HG02885 (cell line): ENCODE measurements around the gene OTUB1.
A peak's percentile ranks its signal among the peaks of the same experiment; 100 is the strongest.

Experiments
- ATAC-seq: cut with Tn5 transposase; IDR thresholded peaks from one replicate; pipeline ENCODE4 v1.9.1; 2021; ENCODE audit warnings: mild to moderate bottlenecking; ENCODE audit not compliant: unreplicated experiment, poor library complexity

Gene OTUB1

GRCh38 chr11:63974259-63975143 lies 11.7 kb upstream of the OTUB1 start, which contains the start of gene COX8A:
Gene COX8A, plus strand, starts transcription at chr11:63974620. Its CDS starts 61 bp downstream, at chr11:63974681.
- peak; percentile 96 for ATAC-seq

GRCh38 chr11:63978551-63979239 lies 7.5 kb upstream of the OTUB1 start:
- no peak for ATAC-seq

- ATAC-seq: no peak
Observed at GRCh38 chr11:63979426-63979825, 6.8 kb upstream of the OTUB1 start.

- ATAC-seq: peak; percentile 56
Observed at GRCh38 chr11:63985812-63986155, 454 bp upstream of the OTUB1 start.

GRCh38 chr11:63986932-63987513 lies 785 bp downstream of the OTUB1 start:
- ATAC-seq: no peak

- ATAC-seq: no peak
Observed at GRCh38 chr11:63991558-63991957, 5.3 kb downstream of the OTUB1 start.

GRCh38 chr11:63993100-63993499 lies 6.9 kb downstream of the OTUB1 start:
- no peak for ATAC-seq

- ATAC-seq: no peak
Observed at GRCh38 chr11:63993993-63994392, 7.8 kb downstream of the OTUB1 start.

- no peak for ATAC-seq
Observed at GRCh38 chr11:63996512-63996911, 10.3 kb downstream of the OTUB1 start.

- ATAC-seq: no peak
Observed at GRCh38 chr11:63997104-63997700, 11.0 kb downstream of the OTUB1 start.

- ATAC-seq: no peak
Observed at GRCh38 chr11:63997801-63998337, 11.6 kb downstream of the OTUB1 start.

GRCh38 chr11:63998558-63999348 lies 12.5 kb downstream of the OTUB1 start:
- ATAC-seq: no peak

- no peak for ATAC-seq
Observed at GRCh38 chr11:63999349-64000025, 13.2 kb downstream of the OTUB1 start.

- peak; percentile 71 for ATAC-seq
Observed at GRCh38 chr11:64000026-64000739, 13.9 kb downstream of the OTUB1 start.

- ATAC-seq: no peak
Observed at GRCh38 chr11:64000740-64001483, 14.7 kb downstream of the OTUB1 start.

GRCh38 chr11:64001484-64002420 lies 15.5 kb downstream of the OTUB1 start:
- ATAC-seq: no peak
